ENCODE data around the gene NYAP2.

NYAP2 gene

GRCh38 chr2:225479386-225479785, 79.9 kb downstream of the NYAP2 start:
- TF ChIP-seq GATA2 (IDR thresholded peaks at IDR 0.05; ENCODE audit: low read depth, low read length) (no peak), GATA3 (IDR thresholded peaks at IDR 0.05; ENCODE audit: low read depth, low read length) (no peak)

- no peak for TF ChIP-seq GATA2 (IDR thresholded peaks at IDR 0.05; ENCODE audit: low read depth, low read length)
Measured at GRCh38 chr2:225484751-225485150, 85.2 kb downstream of the NYAP2 start.

DNA sequence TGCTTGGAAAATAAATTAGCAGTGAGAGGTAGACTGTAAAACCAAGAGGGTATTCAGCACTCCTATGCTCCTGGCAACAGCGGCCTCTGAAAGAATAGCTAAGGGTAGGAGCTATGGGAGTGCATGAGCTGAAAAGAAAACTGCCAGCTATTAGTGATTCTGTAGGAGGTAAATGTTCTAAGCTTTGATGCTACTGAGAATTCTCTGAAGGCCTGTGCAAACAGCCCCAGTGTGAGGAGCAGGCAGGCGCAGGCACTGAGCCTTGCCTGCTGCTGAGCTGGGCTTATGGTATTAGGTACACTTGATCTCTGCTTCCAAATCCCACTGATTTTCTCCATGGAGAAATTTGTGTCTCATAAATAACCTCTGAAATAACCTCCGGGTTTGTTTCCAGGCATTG, 86.7 kb downstream of the NYAP2 start:
- TF ChIP-seq GATA3 (IDR thresholded peaks at IDR 0.05; ENCODE audit: low read depth, low read length), result no peak
- no peak for TF ChIP-seq GATA2 (IDR thresholded peaks at IDR 0.05; ENCODE audit: low read depth, low read length)

- TF ChIP-seq GATA2 (IDR thresholded peaks at IDR 0.05; ENCODE audit: low read depth, low read length), result no peak
- no peak for TF ChIP-seq GATA3 (IDR thresholded peaks at IDR 0.05; ENCODE audit: low read depth, low read length)
Measured at GRCh38 chr2:225487878-225488416, 88.4 kb downstream of the NYAP2 start.

DNA sequence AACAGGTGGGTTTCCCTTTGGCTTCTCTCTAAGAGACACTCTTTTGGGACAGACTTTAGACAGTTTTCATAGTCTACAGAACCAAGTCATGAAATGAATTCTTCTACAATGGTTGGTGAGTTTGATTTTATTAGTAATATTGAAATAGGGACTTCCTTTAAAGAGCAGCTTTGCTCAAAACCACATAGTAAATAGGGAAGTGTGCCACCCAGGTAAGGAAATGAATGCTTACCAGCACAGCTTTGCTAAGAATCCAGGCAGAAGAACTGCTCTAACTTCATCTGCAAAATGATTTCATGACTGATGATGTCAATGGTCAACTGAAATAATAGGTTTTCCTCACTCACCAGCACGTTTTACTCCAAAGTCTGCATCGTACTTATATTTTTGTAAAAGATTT, 89.2 kb downstream of the NYAP2 start:
- TF ChIP-seq GATA3 (IDR thresholded peaks at IDR 0.05; ENCODE audit: low read depth, low read length) (no peak), GATA2 (IDR thresholded peaks at IDR 0.05; ENCODE audit: low read depth, low read length) (no peak)

DNA sequence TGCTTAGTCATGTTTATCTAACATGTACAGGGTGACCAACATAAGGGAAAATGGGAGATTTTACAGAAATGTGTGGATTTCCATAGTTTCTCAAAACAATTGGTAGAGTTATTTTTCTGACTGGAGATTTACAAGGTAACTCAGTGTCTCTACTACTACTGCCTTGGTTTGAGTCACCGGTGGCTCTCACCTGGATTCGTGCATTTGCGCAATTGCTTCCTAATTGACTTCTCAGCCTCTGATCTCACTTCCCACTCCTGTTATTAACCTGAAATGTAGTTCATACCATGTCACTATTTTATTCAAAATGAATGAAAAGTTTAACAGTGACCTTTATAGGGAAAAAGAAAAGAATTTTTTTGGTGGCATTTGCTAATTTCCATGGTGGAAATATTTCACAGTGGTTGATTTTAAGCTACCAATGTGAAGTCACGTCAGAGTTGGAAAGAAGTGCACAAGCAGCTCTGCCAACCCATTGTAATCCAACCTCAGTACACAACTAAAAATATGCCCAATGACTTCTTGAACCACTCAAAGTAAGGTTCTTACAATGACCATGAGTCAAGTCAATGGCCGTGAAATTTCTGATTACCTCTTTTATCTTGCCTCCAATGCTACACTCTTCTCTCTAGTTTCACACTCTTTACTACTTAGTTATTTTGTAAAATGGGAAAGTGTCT, 94.0 kb downstream of the NYAP2 start:
- TF ChIP-seq GATA3 (IDR thresholded peaks at IDR 0.05; ENCODE audit: low read depth, low read length) (no peak), GATA2 (IDR thresholded peaks at IDR 0.05; ENCODE audit: low read depth, low read length) (no peak)

DNA sequence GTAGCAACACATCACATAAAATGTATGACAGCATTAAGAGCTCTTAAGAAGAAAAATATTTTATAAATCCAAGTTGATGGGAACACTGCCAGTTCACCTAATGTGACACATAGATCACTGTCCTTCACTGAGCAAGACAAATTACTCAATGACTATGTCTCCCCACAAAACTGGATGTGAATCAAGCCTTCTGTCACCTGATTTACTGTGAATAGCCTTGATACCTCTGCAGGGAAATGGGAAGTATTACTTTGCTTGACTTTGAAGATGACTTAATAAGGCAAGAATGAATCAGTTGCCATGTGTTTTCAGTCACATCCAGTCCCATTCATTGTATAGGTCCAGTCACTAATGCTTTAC, 94.6 kb downstream of the NYAP2 start:
- TF ChIP-seq GATA3 (IDR thresholded peaks at IDR 0.05; ENCODE audit: low read depth, low read length), result no peak
- no peak for TF ChIP-seq GATA2 (IDR thresholded peaks at IDR 0.05; ENCODE audit: low read depth, low read length)

- TF ChIP-seq GATA3 (IDR thresholded peaks at IDR 0.05; ENCODE audit: low read depth, low read length) (no peak), GATA2 (IDR thresholded peaks at IDR 0.05; ENCODE audit: low read depth, low read length) (no peak)
Measured at GRCh38 chr2:225495706-225496105, 96.2 kb downstream of the NYAP2 start.

GRCh38 chr2:225496568-225496967, 97.1 kb downstream of the NYAP2 start:
- TF ChIP-seq GATA3 (IDR thresholded peaks at IDR 0.05; ENCODE audit: low read depth, low read length) (no peak), GATA2 (IDR thresholded peaks at IDR 0.05; ENCODE audit: low read depth, low read length) (no peak)

- TF ChIP-seq GATA2 (IDR thresholded peaks at IDR 0.05; ENCODE audit: low read depth, low read length) (no peak), GATA3 (IDR thresholded peaks at IDR 0.05; ENCODE audit: low read depth, low read length) (no peak)
Measured at GRCh38 chr2:225497166-225497565, 97.7 kb downstream of the NYAP2 start.

DNA sequence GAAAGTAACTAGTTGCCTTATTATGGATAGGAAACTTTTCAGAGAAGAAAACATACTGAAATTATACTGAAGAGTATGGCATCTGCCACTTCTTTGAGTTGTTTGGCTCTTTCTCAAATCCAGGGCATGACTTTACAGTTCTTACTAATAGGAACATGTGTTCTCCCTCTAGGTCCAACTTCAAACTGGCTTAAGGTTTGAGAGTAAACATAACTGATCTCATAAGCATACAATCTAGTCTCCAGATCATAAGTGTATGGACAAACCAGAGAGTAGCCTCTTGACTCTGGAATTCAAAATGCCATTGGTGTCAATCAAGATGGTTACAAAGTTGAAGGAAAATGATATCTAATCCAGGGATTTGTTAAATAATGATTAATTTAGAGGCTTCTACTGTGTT, 101.5 kb downstream of the NYAP2 start:
- TF ChIP-seq GATA3 (IDR thresholded peaks at IDR 0.05; ENCODE audit: low read depth, low read length), result no peak
- no peak for TF ChIP-seq GATA2 (IDR thresholded peaks at IDR 0.05; ENCODE audit: low read depth, low read length)

GRCh38 chr2:225502971-225503370, 103.5 kb downstream of the NYAP2 start:
- TF ChIP-seq GATA2 (IDR thresholded peaks at IDR 0.05; ENCODE audit: low read depth, low read length) (no peak), GATA3 (IDR thresholded peaks at IDR 0.05; ENCODE audit: low read depth, low read length) (no peak)

DNA sequence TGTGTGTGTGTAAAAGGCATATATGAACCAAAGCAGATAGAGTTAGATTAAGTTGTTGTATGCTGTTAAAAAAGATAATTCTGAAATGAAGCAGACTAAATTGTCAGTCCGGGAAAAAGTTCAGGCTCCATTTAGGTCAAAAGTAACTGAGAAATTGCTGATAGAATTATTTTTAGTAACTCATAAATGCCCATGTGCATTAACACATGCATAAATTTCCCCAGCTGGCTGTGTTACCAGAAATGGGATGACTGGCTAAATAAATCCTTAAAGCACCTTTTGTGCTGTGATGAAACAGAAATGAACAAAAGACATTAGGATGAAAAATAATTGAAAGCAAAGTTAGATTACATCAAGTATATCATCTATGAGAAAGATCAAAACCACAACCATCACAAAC, 111.3 kb downstream of the NYAP2 start:
- TF ChIP-seq GATA2 (IDR thresholded peaks at IDR 0.05; ENCODE audit: low read depth, low read length) (no peak), GATA3 (IDR thresholded peaks at IDR 0.05; ENCODE audit: low read depth, low read length) (no peak)

GRCh38 chr2:225512469-225512868, 113.0 kb downstream of the NYAP2 start:
- no peak for TF ChIP-seq GATA3 (IDR thresholded peaks at IDR 0.05; ENCODE audit: low read depth, low read length)
- TF ChIP-seq GATA2 (IDR thresholded peaks at IDR 0.05; ENCODE audit: low read depth, low read length), result no peak

DNA sequence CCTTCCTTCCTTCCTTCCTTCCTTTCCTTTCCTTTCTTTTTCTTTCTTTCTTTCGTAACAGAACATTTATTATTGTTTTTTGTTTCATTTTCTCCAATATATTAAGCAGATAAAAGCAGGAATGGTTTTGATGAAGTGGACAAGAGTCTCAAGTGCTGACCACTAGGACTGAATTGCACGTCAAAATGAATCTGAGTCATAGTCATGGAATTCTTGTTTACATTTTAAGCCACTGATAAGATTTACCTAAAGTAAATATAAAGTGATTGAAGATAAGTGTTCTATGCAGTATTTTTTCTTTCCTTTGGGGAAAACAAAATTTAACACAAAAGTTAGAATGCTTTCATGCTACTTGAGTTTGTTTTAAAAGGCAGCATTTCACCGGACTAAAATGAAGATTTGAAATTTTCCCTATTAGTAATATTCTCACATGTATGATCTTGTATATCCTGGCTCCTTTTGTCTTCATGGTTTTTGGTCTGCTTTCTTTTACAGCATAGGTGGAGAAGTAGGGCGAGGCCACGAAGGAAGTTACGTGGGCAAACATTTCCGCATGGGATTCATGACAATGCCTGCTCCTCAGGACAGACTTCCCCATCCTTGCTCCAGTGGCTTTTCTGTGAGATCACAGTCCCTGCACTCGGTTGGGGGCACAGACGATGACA, 113.5 kb downstream of the NYAP2 start:
- TF ChIP-seq GATA2 (IDR thresholded peaks at IDR 0.05; ENCODE audit: low read depth, low read length), result no peak
- no peak for TF ChIP-seq GATA3 (IDR thresholded peaks at IDR 0.05; ENCODE audit: low read depth, low read length)
